Psoas muscle (tissue), 8 donors: Measurements from ENCODE around the gene PSIP1. TPM values are rescaled to one million over a fixed set of nuclear protein-coding genes. Genes with fewer than 3 reads are reported as not detected.
"Not testable (repeated sequence)": the region's sequence is repeated elsewhere in the genome, so short reads cannot be mapped to it uniquely, and the experiment has no call there.

Source experiments
- ATAC-seq, 4 donors: fragments of 200-7000 bp; cut with Tn5 transposase; one replicate each; pipeline ENCODE4 v1.9.1; 2020; ENCODE audit warnings: moderate library complexity in 3 of 4, mild to moderate bottlenecking in 2 of 4
- DNase-seq, 2 donors: peaks; one replicate each; pipeline ENCODE4 v3.0.0-alpha.2; 2020
- H3K27ac ChIP-seq: fragments of 200-600 bp; one replicate; pipeline ENCODE4 v1.8.0; 2022
- H3K27me3 ChIP-seq, 3 donors: fragments of 200-600 bp in 1 of 3; one replicate each; pipeline versions ENCODE4 v1.6.1 to v1.8.0; 2013 to 2022; ENCODE audit warnings: low read length in 2 of 3, mild to moderate bottlenecking in 2 of 3, moderate library complexity in 1 of 3; ENCODE audit not compliant: insufficient read depth in 3 of 3
- H3K36me3 ChIP-seq, 2 donors: fragments of 200-600 bp in 1 of 2; one replicate each; pipeline versions ENCODE4 v1.6.1 to v1.8.0; 2013 to 2022; ENCODE audit warnings: low read depth in 1 of 2, mild to moderate bottlenecking in 1 of 2, moderate library complexity in 1 of 2; ENCODE audit not compliant: insufficient read depth in 1 of 2
- H3K4me1 ChIP-seq: fragments of 200-600 bp; one replicate; pipeline ENCODE4 v1.8.0; 2022
- H3K4me3 ChIP-seq: fragments of 200-600 bp; one replicate; pipeline ENCODE4 v1.8.0; 2022; ENCODE audit warnings: mild to moderate bottlenecking
- H3K9me3 ChIP-seq: fragments of 200-600 bp; one replicate; pipeline ENCODE4 v1.8.0; 2022
- WGBS, 3 donors: extraction: QIAGEN DNeasy Blood & Tissue Kit; methylation state at CpG; one replicate each; pipeline versions ENCODE4 v1.1.6 to v1.1.7; 2013; 5-methylcytosine and 5-hydroxymethylcytosine counted together
- intact Hi-C, 2 donors: fragments of 100-400 bp; cut with DNase I; formaldehyde crosslinking; loops; one replicate each; pipeline versions ENCODE4 v1.11.0 to v1.14.2; 2022
- polyA plus RNA-seq, 3 donors: library from polyadenylated mRNA; stranded (reverse); fragments of 200-250 nt; gene quantifications; one replicate each; pipeline ENCODE4 v1.2.3, GENCODE V29; 2013
- total RNA-seq, 4 donors: library from RNA; stranded (reverse); fragmentation: NEBNext Ultra II Directional in 2 of 4; extraction: Animal tissue kit (Norgen Biotek cat#: 25700) in 2 of 4; gene quantifications; one replicate each; pipeline versions ENCODE4 v1.2.1 to v1.2.4, GENCODE V29; 2021 to 2023
- TF ChIP-seq, protein P1 (sequence below): fragments of 200-600 bp; IDR thresholded peaks from one replicate; pipeline ENCODE4 v1.8.0; 2022; ENCODE audit warnings: antibody characterized with exemption
- donor health status: healthy with polysubstance abuse.
- donor health status: DM: no; HTN: no; CAD: no; lungs with moderate emphysema.
- donor health status: Bipolar disorder and iron deficiency.
- donor health status: healthy.
- donor health status: DM: yes; HTN: yes; CAD: no.
- donor health status: DM: no; HTN: no; CAD: no.
- donor health status: DM: no; HTN: no; CAD: no.
- donor health status: DM: yes; HTN: yes; CAD: no.

PSIP1 gene
- total and polyA plus RNA-seq, 7 donors, result 5.3 to 19.2 (median 13.0) TPM

DNA sequence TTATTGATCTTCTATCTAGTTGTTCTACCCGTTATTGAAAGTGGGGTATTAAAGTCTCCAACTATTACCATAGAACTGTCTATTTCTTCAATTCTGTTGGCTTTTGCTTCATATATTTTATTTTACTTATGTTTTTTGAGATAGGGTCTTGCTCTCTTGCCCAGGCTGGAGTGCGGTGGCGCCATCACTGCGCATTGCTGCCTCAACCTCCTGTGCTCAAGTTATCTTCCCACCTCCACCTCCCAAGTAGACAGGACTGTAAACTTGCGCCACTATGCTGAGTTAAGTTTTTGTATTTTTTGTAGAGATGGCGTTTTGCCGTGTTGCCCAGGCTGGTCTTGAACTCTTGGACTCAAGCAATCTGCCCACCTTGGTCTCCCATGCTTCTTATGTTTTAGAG, 71.9 kb downstream of the PSIP1 start:
- WGBS, 3 donors, result 98 to 99% (median 99%) methylated on average over 7 of the region's 7 CpGs
- no peak overlapping the region for H3K4me3 ChIP-seq
- peaks cover 0 to 35% of the 10 kb centered on the region in 2 donors for H3K36me3 ChIP-seq
- H3K4me1 ChIP-seq, result no peaks in the 10 kb centered on the region
- no peak overlapping the region for H3K27ac ChIP-seq
- ATAC-seq (no peak), DNase-seq (no peak)
- TF ChIP-seq, protein P1, sequence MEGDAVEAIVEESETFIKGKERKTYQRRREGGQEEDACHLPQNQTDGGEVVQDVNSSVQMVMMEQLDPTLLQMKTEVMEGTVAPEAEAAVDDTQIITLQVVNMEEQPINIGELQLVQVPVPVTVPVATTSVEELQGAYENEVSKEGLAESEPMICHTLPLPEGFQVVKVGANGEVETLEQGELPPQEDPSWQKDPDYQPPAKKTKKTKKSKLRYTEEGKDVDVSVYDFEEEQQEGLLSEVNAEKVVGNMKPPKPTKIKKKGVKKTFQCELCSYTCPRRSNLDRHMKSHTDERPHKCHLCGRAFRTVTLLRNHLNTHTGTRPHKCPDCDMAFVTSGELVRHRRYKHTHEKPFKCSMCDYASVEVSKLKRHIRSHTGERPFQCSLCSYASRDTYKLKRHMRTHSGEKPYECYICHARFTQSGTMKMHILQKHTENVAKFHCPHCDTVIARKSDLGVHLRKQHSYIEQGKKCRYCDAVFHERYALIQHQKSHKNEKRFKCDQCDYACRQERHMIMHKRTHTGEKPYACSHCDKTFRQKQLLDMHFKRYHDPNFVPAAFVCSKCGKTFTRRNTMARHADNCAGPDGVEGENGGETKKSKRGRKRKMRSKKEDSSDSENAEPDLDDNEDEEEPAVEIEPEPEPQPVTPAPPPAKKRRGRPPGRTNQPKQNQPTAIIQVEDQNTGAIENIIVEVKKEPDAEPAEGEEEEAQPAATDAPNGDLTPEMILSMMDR, result no peak
- no peaks in the 10 kb centered on the region for H3K9me3 ChIP-seq
- H3K27me3 ChIP-seq, result no peaks in the 10 kb centered on the region
- intact Hi-C loops, result no loop called here

DNA sequence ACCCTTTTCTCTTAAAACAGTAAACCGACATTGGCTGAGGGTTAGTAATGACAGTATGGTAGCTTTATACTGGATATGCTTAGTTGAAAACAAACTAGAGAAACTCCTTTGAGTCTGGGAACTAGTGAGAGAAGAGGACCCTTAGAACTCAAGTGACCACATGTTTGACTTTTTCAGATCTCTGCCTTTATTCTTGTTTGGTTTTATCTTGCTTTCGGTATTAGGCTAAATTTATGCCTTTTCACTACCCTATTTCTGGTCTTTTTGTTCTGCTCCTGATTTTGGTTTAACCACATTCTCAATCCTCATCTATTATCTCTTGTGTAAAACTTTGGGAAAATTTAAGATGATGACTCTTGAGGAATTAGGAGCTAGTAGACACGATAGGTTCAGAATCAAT, 77.1 kb downstream of the PSIP1 start:
- no peaks in the 10 kb centered on the region for H3K9me3 ChIP-seq
- no peaks in the 10 kb centered on the region for H3K27me3 ChIP-seq
- no peak for ATAC-seq
- H3K4me3 ChIP-seq, result no peak overlapping the region
- intact Hi-C loops, result loop anchor here in 1 of 2 donors (5.0 kb wide), 1 partner anchor 34 kb away; no protein-coding TSS in a partner anchor
- no peak for DNase-seq
- H3K36me3 ChIP-seq, result peaks cover 0 to 32% of the 10 kb centered on the region in 2 donors
- H3K4me1 ChIP-seq, result no peaks in the 10 kb centered on the region
- H3K27ac ChIP-seq, result no peak overlapping the region
- 90 to 95% (median 93%) methylated on average over 3 of the region's 3 CpGs for WGBS, 3 donors
- TF ChIP-seq, protein P1, result no peak

DNA sequence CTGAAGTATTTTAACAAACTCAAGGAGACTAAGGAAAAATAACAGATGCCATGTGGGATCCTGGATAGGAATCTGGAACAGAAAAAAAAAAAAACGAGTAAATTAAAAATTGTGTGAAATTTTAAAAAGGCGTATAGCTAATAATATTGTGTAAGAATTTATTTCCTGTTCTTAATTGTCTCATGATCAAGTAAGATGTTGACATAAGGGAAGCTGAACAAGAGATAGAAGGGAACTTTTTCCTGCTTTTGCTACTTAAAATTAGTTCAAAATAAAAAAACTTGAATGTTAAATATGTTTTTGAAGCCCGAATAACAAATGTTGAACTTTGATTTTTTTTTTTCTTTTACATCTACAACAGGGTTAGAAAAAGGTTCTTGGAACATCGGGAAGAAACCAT, 77.6 kb downstream of the PSIP1 start:
- WGBS, 3 donors, result 73 to 81% (median 75%) methylated on average over 4 of the region's 4 CpGs
- Histone ChIP-seq H3K9me3 (no peaks in the 10 kb centered on the region), H3K4me3 (no peak overlapping the region), H3K27me3 (no peaks in the 10 kb centered on the region), H3K4me1 (no peaks in the 10 kb centered on the region), H3K36me3 (peaks cover 0 to 30% of the 10 kb centered on the region in 2 donors), H3K27ac (no peak overlapping the region)
- ATAC-seq (no peak), DNase-seq (no peak)
- TF ChIP-seq, protein P1, result no peak
- intact Hi-C loops, result loop anchor here in 1 of 2 donors (5.0 kb wide), 1 partner anchor 34 kb away; no protein-coding TSS in a partner anchor

DNA sequence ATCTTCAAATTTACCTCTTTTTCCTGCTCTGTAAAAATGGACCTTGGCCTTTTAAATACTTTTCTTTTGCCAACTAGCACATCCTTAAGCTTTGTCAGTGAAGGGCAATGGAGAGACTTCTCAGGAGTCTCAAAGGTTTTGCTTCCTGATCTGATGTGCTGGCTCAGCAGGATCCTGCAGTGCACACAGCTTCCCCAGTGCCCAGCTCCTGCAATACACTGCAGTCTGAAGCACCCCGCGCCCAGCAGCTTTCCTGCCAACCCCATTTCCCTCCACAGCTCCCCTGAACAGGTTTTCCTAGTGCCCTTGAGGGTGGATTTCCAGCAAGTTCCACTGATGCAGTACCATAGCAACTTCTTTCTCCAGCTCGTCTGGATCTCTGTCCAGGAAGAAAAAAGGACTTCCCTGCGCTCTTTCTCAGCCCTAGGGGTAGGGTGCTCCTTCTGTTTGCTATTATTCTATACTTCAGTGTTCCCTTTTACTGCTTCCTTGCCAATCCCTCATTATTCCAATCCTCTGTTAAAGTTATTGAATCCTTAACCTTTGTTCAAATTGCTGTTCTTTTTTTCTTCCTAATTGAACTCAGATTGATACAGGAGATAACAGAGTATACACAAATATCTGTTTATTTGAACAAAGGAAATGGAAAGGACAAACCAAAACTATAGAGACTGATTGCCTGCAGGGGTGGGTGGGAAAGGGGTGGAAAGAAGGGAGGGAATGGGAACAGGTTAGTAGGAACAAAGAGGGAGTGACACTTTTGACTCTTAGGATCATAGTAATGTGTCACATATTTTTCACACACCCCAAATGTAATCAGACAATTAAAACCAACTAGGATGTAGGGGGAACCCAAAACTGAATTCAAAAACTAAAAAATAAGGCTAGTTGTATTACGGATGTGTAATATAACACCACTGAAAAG, 79.6 kb downstream of the PSIP1 start:
- Histone ChIP-seq H3K36me3 (peaks cover 0 to 32% of the 10 kb centered on the region in 2 donors), H3K4me1 (peaks cover 7% of the 10 kb centered on the region), H3K4me3 (no peak overlapping the region), H3K27me3 (no peaks in the 10 kb centered on the region), H3K27ac (no peak overlapping the region), H3K9me3 (no peaks in the 10 kb centered on the region)
- WGBS, 3 donors, result 54 to 61% (median 56%) methylated on average over 5 of the region's 5 CpGs
- TF ChIP-seq, protein P1, result no peak
- no peak for ATAC-seq
- DNase-seq, result no peak
- intact Hi-C loops, result loop anchor here in 1 of 2 donors (5.0 kb wide), 1 partner anchor 36 kb away; no protein-coding TSS in a partner anchor

DNA sequence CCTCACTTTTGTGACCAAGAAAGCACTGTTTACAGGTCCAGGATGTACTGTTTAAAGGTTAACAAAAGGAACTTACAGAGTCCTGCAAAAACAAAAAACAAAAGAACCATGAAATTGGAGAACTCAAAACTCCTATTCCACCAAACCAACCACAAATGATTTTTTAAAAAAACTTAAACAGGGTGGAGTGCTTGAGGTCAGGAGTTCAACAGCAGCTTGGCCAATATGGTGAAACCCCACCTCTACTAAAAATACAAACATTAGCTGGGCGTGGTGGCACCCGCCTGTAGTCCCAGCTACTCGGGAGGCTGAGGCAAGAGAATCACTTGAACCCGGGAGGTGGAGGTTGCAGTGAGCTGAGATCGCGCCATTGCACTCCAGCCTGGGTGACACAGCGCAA, 83.1 kb downstream of the PSIP1 start:
- not testable (repeated sequence) for H3K27me3 ChIP-seq, H3K27ac ChIP-seq, DNase-seq, ATAC-seq, H3K4me3 ChIP-seq, H3K9me3 ChIP-seq
- Histone ChIP-seq H3K36me3 (peaks cover 0 to 31% of the 10 kb centered on the region in 2 donors), H3K4me1 (peaks cover 24% of the 10 kb centered on the region)
- intact Hi-C loops, result loop anchor here (10.0 kb wide), 3 partner anchors 87 to 643 kb away; partner anchors contain the start of genes PSIP1 (in 1 of the 2) and TTC39B (in 1 of the 2)
- 90 to 99% (median 98%) methylated on average over 7 of the region's 7 CpGs for WGBS, 3 donors
